HK-2 (cell line): ENCODE measurements around the gene LPXN.
A peak's percentile ranks its signal among the peaks of the same experiment; 100 is the strongest.

ENCODE experiments used
- DNase-seq: peaks from one replicate; pipeline ENCODE4 v3.0.0-alpha.2; 2018; ENCODE audit not compliant: unreplicated experiment

The LPXN gene

GRCh38 chr11:58524232-58525036 lies 51.2 kb downstream of the LPXN start:
- peak; percentile 23 for DNase-seq

- peak; percentile 16 for DNase-seq
Observed at GRCh38 chr11:58513747-58514367, 61.8 kb downstream of the LPXN start.

DNA sequence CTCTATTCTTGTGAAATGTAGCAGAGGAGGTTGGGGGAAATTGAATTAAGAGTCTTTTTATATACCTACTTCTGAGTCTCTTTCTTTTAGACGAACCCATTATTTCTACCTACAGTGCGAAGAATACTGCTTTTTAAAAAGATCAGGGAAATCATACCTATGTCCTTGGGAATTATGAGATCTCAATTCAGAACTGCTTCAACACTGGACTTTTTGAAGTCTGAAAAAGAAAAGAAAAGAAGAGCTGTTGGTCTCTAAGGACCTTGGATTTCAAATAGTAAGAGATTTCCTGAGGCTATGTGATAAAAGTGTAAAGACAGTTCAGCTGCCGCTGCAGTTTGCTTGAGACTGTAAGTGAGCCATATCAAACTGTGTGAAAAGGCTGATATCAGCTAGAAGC lies 64.0 kb downstream of the LPXN start:
- no peak for DNase-seq

DNA sequence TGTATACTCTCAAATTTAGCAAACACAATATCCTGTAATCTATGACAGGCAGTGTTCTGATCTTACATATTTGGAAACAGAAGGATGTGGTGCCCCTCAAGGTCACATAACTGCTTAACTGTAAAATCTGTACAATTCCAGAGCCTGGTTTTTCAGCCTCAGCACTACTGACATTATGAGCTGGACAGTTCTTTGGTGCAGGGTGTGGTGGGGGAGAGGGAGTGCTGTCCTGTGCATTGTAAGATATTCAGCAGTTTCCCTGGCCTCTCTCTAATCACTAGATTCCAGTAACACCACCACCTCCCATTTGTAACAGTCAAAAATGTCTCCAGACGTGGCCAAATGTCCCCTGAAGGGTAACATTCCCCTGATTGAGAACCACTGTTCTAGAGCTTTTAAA lies 65.9 kb downstream of the LPXN start:
- no peak for DNase-seq

DNA sequence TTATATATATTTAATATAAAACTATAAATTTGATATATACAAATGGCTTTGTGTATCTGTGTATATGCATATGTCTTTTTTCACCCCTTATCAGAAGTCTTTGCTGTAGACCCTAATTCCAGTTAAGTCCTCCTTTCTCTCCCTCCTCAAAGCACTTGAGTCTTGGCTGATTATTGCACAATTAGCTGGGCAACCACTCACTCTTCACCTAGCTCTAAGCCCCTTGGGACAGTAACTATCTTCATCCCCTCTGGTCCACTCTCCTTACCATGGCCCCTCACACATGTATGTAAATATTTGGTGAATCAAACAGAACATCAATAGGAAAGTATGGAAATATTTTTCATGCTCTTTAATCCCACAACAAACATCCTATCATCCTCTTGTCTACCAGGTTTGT lies 66.8 kb downstream of the LPXN start:
- DNase-seq = no peak

- DNase-seq = no peak
Observed at GRCh38 chr11:58508005-58508404, 67.7 kb downstream of the LPXN start, which contains the start of gene OR5B21. Gene OR5B21, minus strand, starts transcription at chr11:58508105. Its CDS starts 0 bp downstream, at chr11:58508105.

DNA sequence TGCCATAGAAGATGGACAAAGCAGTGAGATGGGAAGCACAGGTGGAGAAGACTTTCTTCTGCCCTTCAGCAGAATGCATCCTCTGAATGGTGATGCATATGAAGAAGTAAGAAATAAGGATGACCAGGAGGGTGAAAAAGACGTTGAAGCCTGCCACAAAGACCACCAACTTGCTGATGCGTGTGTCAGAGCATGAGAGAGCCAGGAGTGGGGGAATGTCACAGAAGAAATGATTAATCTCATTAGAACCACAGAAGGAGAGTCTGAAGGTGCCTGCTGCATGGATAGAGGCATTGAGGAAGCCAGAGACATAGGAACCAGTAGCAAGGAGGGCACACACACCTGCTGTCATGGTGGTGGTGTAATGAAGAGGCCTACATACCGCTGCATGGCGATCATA lies 68.3 kb downstream of the LPXN start:
- DNase-seq = no peak

- no peak for DNase-seq
Observed at GRCh38 chr11:58506935-58507334, 68.7 kb downstream of the LPXN start.

GRCh38 chr11:58505849-58506248 lies 69.8 kb downstream of the LPXN start:
- DNase-seq = no peak

DNA sequence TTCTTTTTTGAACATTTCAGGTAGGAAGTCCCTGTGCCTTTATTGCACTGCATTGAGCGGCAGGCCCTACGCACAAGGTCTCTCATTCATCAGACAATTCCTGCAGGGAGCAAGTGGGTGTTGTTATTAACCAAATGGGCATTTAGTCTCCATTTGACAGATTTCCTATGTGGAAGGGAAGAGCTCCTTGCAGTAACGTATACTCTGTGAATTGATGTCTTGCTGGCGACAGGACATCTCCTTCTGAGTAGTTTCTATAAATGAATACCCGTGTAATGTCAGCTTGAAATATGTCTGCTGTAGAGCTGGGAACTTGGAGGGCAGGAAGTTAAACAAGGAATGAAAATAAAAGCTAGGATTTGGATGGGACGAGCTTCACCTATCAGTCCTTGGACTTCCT lies 71.4 kb downstream of the LPXN start:
- no peak for DNase-seq

- no peak for DNase-seq
Observed at GRCh38 chr11:58503361-58503856, 72.2 kb downstream of the LPXN start.

GRCh38 chr11:58502004-58502403 lies 73.7 kb downstream of the LPXN start:
- no peak for DNase-seq

DNA sequence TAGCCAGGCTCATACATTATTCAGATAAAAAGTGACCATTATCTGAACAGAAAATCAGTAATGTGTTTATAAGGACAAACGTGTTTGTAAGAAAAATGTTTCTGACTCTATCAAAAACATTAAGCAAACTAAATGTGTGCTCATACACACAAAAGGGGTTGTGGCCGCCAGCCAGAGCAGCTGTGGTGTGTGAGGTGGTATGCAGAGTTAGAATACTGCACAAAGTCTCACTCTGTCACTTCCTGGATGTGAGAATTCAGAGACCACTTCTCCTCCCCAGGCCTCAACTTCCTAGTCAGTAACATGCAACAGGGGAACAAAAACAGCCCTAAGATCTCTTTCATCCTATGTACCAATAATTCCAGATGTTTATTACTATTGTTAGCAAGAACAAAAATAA lies 77.2 kb downstream of the LPXN start:
- DNase-seq = no peak

DNA sequence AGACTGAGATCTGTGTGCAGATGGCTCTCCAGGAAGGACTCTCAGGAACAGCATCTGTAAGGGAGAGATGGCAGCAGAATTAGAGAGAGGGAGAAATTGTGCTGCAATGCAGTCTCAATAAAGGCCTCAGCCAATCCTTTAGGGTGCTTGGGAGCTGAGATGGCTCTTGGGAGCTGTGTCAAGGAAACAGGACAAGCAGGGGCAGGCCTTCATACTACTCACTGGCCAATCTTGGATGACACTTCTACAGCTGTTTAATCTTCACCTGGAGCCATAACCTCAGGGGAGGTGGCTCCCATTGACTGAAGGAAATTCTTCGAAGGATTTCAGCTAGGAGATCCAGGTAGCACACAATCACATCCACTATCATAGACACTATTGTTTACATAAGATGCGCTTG lies 77.7 kb downstream of the LPXN start:
- no peak for DNase-seq

GRCh38 chr11:58495906-58496305 lies 79.8 kb downstream of the LPXN start:
- DNase-seq = no peak

- DNase-seq = no peak
Observed at GRCh38 chr11:58494101-58494500, 81.6 kb downstream of the LPXN start.

- DNase-seq = no peak
Observed at GRCh38 chr11:58493676-58494075, 82.0 kb downstream of the LPXN start.

DNA sequence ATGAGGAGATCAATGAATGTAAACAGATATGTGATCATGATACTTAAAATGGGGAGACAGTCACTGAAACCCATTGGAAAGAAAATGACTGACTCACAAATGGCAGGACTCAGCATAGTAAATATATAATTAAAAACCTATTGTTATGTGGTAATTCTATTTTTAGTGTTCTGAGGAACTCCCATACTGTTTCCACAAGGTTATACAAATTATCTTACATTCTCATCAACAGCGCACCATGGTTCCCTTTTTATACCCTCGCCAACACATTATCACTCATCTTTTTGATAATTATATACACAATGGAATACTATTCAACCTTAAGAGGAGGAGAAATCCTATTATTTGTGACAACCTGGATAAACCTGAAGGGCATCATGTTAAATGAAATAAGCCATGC lies 84.8 kb downstream of the LPXN start:
- no peak for DNase-seq

GRCh38 chr11:58487170-58487569 lies 88.5 kb downstream of the LPXN start:
- no peak for DNase-seq

DNA sequence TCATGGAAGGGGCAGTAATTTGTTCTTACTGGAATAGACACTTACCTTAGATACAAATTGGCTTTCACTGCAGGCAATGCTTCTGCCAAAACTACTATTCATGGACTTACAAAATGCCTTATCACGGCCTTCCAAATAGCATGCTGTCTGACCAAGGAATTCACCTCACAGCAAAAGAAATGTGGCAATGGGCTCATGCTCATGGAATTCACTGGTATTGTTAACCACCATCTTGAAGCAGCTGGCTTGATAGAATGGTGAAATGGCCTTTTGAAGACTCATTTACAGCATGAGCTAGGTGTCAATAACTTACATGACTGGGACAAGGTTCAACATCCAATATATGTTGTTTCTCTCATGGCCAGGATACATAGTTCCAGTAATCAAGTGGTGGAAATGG lies 89.7 kb downstream of the LPXN start:
- no peak for DNase-seq
